CD4-positive, alpha-beta T cell (primary cell): ENCODE data around the gene MSLN. TPM values are rescaled to one million over a fixed set of nuclear protein-coding genes. Genes with fewer than 3 reads are reported as not detected.

Experiments
- ATAC-seq: fragments of 200-7000 bp; cut with Tn5 transposase; one replicate; pipeline ENCODE4 v1.10.0; 2022; ENCODE audit warnings: mild to moderate bottlenecking; ENCODE audit not compliant: poor library complexity
- CTCF ChIA-PET: fragments of 350-600 bp; sonication (Branson Sonifier 250); formaldehyde crosslinking; loops from one replicate; lab custom pipeline; 2021; ENCODE audit warnings: antibody characterized with exemption, inconsistent platforms; lab: Charles Lee
- POLR2A ChIA-PET: fragments of 350-600 bp; sonication (Branson Sonifier 250); formaldehyde crosslinking; loops from one replicate; lab custom pipeline; 2021; ENCODE audit warnings: antibody characterized with exemption, inconsistent platforms; lab: Charles Lee
- DNase-seq, 14 experiments: peaks; one replicate each; pipeline ENCODE4 v3.0.0-alpha.2; 2013 to 2020; ENCODE audit warnings: mixed read lengths in 2 of 14
- H3K27ac ChIP-seq, 2 donors: one replicate each; pipeline versions ENCODE4 v1.5.1 to v1.7.0; 2013; ENCODE audit warnings: low read length in 2 of 2, low read depth in 1 of 2, mild to moderate bottlenecking in 1 of 2
- H3K27me3 ChIP-seq, 2 experiments: 1 replicate in 1 of 2; 2 replicates in 1 of 2; pipeline versions ENCODE4 v1.6.1 to v1.7.0; 2013; ENCODE audit warnings: low read length in 2 of 2, control low read depth in 1 of 2, mild to moderate bottlenecking in 1 of 2, moderate library complexity in 1 of 2; ENCODE audit not compliant: insufficient read depth in 2 of 2, control insufficient read depth in 1 of 2
- H3K36me3 ChIP-seq: one replicate; pipeline ENCODE4 v1.6.1; 2013; ENCODE audit warnings: low read length, control low read depth; ENCODE audit not compliant: insufficient read depth
- H3K4me1 ChIP-seq: one replicate; pipeline ENCODE4 v1.6.1; 2013; ENCODE audit warnings: low read length, control low read depth; ENCODE audit not compliant: insufficient read depth
- H3K4me3 ChIP-seq: one replicate; pipeline ENCODE4 v1.5.1; 2013; ENCODE audit warnings: mild to moderate bottlenecking, low read length, moderate library complexity
- H3K9me3 ChIP-seq, 2 experiments: 1 replicate in 1 of 2; 2 replicates in 1 of 2; pipeline versions ENCODE4 v1.6.1 to v1.7.0; 2013; ENCODE audit warnings: low read length in 2 of 2, mild to moderate bottlenecking in 2 of 2, control low read depth in 1 of 2, moderate library complexity in 1 of 2; ENCODE audit not compliant: control insufficient read depth in 1 of 2, insufficient read depth in 1 of 2
- H3K27ac Mint-ChIP-seq: one replicate; pipeline ENCODE4 v1.8.0; 2020; ENCODE audit warnings: mixed read lengths
- H3K27me3 Mint-ChIP-seq: one replicate; pipeline ENCODE4 v1.8.0; 2021; ENCODE audit warnings: mixed read lengths
- H3K36me3 Mint-ChIP-seq: one replicate; pipeline ENCODE4 v1.8.0; 2021; ENCODE audit warnings: low read depth, mixed read lengths
- H3K4me1 Mint-ChIP-seq: one replicate; pipeline ENCODE4 v1.8.0; 2021; ENCODE audit warnings: low read depth, mixed read lengths
- H3K4me3 Mint-ChIP-seq: one replicate; pipeline ENCODE4 v1.8.0; 2020; ENCODE audit warnings: mild to moderate bottlenecking, mixed read lengths
- H3K9me3 Mint-ChIP-seq: one replicate; pipeline ENCODE4 v1.8.0; 2020; ENCODE audit warnings: mixed read lengths
- CTCF ChIP-seq: fragments of 200-600 bp; IDR thresholded peaks from one replicate; pipeline ENCODE4 v1.8.0; 2022; ENCODE audit warnings: antibody characterized with exemption, mild to moderate bottlenecking
- intact Hi-C, 2 experiments: fragments of 100-400 bp; cut with DNase I in 1 of 2; cut with micrococcal nuclease in 1 of 2; formaldehyde crosslinking; loops; one replicate each; pipeline versions ENCODE4 v1.15.1 to v1.9.0; 2023 to 2025; cut with DNase I, micrococcal nuclease
- total RNA-seq, 174 experiments: library from RNA in 2 of 174; stranded (reverse) in 2 of 174; gene quantifications; one replicate each; pipeline ENCODE4 v1.2.3 and lab custom pipeline; 2021 to 2026

Gene MSLN
- total RNA-seq, 2 experiments from 2014 or later, result not detected

GRCh38 chr16:747978-748746 is 12.4 kb upstream of the MSLN start:
- no peaks in the 10 kb centered on the region for H3K4me1 ChIP-seq
- no peak overlapping the region for H3K4me3 Mint-ChIP-seq
- H3K9me3 Mint-ChIP-seq, result no peaks in the 10 kb centered on the region
- TF ChIP-seq CTCF, result no peak
- no peak overlapping the region for H3K27ac ChIP-seq
- ChIA-PET POLR2A (no interaction called here), CTCF (no interaction called here)
- H3K4me1 Mint-ChIP-seq, result no peaks in the 10 kb centered on the region
- H3K36me3 Mint-ChIP-seq, result no peaks in the 10 kb centered on the region
- H3K36me3 ChIP-seq, result no peaks in the 10 kb centered on the region
- no peak for DNase-seq
- no peaks in the 10 kb centered on the region for H3K9me3 ChIP-seq
- intact Hi-C loops, result no loop called here
- no peak overlapping the region for H3K27ac Mint-ChIP-seq
- ATAC-seq, result no peak
- H3K4me3 ChIP-seq, result no peak overlapping the region
- no peaks in the 10 kb centered on the region for H3K27me3 ChIP-seq
- H3K27me3 Mint-ChIP-seq, result no peaks in the 10 kb centered on the region

GRCh38 chr16:749010-749409 is 11.5 kb upstream of the MSLN start:
- no peak overlapping the region for H3K27ac ChIP-seq
- ATAC-seq (no peak), DNase-seq (no peak)
- Mint-ChIP-seq H3K27me3 (no peaks in the 10 kb centered on the region), H3K9me3 (no peaks in the 10 kb centered on the region), H3K4me1 (no peaks in the 10 kb centered on the region), H3K27ac (no peak overlapping the region), H3K4me3 (no peak overlapping the region), H3K36me3 (no peaks in the 10 kb centered on the region)
- no peak for TF ChIP-seq CTCF
- intact Hi-C loops, result no loop called here
- H3K4me1 ChIP-seq, result no peaks in the 10 kb centered on the region
- ChIA-PET POLR2A (no interaction called here), CTCF (no interaction called here)
- no peaks in the 10 kb centered on the region for H3K27me3 ChIP-seq
- no peaks in the 10 kb centered on the region for H3K9me3 ChIP-seq
- H3K36me3 ChIP-seq, result no peaks in the 10 kb centered on the region
- no peak overlapping the region for H3K4me3 ChIP-seq

- Histone ChIP-seq H3K27me3 (no peaks in the 10 kb centered on the region), H3K4me1 (peaks cover 7% of the 10 kb centered on the region), H3K27ac (no peak overlapping the region), H3K36me3 (no peaks in the 10 kb centered on the region), H3K4me3 (no peak overlapping the region), H3K9me3 (no peaks in the 10 kb centered on the region)
- H3K27ac Mint-ChIP-seq, result no peak overlapping the region
- DNase-seq (peak in 1 of 14 experiments; percentile 4), ATAC-seq (no peak)
- ChIA-PET POLR2A (no interaction called here), CTCF (no interaction called here)
- no peak for TF ChIP-seq CTCF
- H3K4me3 Mint-ChIP-seq, result no peak overlapping the region
- no peaks in the 10 kb centered on the region for H3K36me3 Mint-ChIP-seq
- H3K9me3 Mint-ChIP-seq, result no peaks in the 10 kb centered on the region
- intact Hi-C loops, result no loop called here
- H3K27me3 Mint-ChIP-seq, result no peaks in the 10 kb centered on the region
- H3K4me1 Mint-ChIP-seq, result no peaks in the 10 kb centered on the region
These were observed 10.0 kb upstream of the MSLN start for GRCh38 chr16:750485-750884.
